NCI-H748 (cell line): ENCODE data around the gene BLACAT1.
A peak's percentile ranks its signal among the peaks of the same experiment; 100 is the strongest.

Source experiments
- DNase-seq: peaks from one replicate; lab custom pipeline; 2025; ENCODE audit not compliant: unreplicated experiment; lab: John Stamatoyannopoulos, UW

The BLACAT1 gene

DNA sequence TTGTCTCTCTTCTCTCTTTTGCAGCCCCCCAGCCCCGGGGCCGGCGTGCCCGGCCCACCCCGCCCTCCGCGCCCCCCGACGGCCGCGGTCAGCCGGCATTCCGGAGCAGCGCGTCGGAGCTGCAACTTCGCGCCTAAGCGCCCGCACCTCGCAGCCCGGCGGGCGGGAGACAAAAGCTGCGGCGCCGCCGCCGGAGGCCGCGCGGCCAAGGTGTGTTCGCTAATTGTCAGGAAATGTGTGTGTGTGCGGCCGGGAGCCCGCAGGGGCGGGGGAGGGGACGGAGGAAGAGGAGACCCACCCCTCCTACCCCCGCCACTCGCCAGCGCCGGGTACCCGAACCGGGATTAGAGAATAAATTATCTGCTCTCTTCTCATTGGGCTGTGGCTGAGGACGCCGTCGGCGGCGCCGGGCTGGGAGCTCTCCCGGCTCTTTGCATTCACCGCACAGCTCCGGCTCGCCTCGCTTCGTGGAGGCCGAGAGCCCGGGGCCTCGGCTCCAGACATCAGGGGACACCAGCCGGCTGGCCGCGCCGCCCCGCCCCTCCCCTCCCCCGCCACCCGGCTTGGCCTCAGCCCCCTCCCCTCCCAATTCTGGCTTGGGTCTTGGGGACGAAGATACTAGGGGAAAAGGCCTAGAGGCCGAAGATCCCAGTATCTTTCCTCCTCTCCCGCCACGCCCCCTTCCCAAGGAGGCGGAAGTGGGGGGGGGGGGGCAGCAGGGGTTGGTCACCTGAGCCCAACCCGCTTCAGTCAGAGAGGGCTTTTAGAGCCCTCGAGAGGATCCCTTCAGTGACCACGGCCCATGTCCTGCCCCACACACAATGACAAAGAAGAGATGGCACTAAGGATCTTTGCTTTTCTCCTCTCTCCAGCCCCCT, 1.3 kb upstream of the BLACAT1 start:
- DNase-seq: peak; percentile 89

DNA sequence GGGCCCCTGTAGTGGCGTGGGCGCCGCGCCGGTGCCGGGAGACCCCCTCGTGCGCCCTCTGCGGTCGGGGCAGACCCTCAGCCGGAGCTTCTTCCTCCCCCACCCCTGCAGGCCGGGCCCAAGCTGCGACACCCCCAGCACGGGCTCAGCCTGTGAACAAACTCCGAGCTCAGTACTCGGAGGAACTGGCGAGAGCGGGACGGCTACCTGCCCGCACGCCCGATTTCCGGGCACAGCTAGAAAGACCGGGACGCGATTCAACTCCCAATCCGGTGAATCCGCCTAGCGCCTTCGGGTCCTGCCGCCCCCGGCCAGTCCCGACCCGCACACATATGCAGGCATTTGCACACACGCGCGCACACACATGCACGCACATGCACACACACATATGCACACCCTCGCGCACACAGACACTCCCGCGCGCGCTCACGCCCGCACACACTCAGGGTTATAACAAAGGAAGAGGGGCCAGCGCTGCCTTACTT, 580 bp upstream of the BLACAT1 start:
- DNase-seq: peak; percentile 62

DNA sequence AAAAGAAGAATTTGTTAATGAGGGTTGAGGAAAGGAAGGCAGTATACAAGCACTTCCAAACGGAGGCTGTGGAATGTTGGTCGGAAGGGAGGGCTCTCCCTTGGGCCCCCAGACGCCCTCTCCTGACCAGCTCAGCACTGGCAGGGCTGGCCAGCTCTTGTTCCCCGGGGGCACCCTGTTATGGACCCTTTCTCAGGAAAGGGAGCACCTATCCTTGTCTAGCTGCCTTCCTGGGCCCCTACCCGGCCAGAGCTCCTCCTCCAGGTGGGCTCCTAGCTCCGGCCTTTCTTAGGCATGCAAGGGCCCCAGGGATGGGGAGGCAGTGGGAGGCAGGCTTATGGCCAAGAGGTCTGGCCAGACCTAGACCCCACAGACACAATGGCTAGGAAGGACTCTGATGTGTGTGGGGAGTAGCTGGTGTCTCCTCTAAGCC, 926 bp downstream of the BLACAT1 start:
- DNase-seq: no peak

DNA sequence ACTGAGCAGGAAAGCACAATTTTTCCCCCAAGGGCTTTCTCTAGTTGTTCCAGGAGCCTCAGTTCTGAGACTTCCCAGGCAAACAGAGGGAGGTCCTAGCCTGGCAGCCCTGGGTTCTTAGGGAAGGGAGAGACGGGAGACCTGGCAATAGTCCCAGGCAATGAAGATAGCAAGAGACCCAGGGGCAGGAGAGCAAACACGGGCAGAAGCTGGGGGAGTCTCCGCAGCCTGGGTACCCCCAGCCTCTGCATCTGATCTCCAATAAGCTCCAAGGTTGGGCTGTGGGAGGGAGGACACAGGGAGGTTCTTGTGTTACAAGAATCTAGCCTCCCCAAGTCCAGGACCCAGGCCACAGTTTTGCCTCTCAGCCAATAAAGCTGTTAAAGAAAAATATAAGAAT, 2.4 kb downstream of the BLACAT1 start:
- DNase-seq: no peak

DNA sequence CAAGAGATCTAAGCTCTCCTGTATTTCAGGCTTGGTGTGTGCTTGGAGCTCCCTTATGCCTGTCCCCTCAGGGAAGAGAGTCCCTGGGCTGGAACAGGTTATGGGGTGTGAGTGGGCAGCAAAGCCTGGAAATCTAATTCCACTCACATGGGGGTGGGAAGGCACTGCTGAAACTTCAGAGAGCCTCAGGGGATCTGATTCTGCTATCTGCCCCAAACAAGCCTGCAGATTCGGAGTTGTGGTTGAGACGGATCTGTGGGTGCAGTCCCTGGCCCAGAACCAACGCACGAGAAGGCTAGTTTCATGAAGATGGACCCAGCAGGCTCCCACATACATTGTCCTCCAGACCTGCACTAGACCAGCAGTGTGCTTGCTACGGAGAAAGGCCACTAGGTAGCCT, 2.9 kb downstream of the BLACAT1 start:
- DNase-seq: no peak

DNA sequence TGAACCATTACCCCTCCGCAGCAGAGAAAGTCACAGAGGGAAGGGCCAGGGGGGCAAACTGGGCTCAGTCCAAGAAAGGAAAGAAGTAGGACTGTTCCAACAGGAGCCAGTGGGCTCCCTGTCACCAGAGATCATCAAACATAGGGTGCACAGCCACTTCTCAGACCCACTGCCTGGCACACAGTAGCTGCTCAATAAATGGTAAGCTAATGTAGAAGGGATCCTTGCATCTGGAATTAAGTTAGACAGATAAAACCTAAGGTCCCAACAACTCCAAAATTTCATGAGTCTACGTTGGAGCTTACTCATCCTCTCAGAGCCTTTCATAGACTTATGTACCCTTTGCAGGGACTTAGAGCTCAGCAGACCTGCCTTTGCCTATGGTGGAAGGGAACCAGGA, 3.5 kb downstream of the BLACAT1 start:
- DNase-seq: no peak

DNA sequence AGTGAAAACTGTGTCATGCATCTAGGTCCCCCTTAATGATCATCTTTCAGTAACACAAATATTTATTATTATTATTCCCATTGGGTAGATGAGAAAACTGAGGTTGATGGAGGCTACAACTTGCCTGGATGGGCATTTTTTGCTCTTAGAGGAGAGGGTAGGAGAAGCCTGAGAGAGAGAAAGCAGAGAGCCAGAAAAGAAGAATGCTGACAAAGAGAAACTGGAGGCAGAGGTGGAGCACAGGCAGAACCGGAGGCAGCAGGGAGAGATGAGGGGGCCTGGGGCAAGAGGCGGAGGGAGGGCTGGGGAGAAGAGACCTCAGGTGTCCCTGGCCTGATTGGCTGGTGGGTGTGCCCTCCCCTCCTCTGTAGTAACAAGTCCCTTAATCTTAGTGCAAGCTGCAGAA, 4.1 kb downstream of the BLACAT1 start:
- DNase-seq: no peak

DNA sequence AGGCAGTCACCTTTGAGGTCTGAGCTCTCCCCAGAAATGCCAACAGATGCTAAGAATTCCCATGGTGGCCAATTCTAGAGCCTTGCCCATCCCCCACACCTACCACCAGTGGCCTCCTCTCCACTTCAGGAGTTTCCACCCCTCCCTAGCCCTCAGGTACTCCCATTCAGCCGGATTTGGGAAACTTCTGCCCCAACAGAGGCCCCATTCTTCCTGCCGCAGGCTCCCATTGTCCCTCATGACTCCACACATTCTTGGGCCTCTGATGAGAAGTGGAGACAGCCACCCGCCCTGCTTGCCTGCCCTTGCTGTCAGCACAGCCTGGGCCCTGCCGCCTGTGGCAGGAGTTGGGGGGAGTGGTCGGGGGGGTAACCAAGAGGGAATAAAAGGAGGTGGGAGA, 4.6 kb downstream of the BLACAT1 start:
- no peak for DNase-seq

DNA sequence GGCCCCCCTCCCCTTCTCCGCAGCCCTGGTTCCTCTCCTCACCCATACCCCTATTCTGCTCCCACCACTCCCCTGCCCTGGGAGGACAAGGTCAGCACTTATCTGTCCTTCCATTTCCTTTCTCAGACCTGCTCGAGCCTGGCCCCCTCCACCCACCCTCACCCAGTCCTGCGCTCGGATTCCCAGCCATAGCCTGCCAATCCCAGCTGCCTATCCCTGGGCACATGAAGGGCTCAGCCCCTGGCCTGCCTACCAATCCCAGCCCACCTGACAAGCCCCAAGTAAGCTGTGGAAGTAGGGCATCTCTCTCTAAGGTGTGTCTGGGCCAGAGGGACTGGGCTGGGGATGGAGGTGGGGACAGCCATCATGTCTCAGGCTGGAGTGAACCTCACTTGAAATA, 5.4 kb downstream of the BLACAT1 start:
- no peak for DNase-seq

DNA sequence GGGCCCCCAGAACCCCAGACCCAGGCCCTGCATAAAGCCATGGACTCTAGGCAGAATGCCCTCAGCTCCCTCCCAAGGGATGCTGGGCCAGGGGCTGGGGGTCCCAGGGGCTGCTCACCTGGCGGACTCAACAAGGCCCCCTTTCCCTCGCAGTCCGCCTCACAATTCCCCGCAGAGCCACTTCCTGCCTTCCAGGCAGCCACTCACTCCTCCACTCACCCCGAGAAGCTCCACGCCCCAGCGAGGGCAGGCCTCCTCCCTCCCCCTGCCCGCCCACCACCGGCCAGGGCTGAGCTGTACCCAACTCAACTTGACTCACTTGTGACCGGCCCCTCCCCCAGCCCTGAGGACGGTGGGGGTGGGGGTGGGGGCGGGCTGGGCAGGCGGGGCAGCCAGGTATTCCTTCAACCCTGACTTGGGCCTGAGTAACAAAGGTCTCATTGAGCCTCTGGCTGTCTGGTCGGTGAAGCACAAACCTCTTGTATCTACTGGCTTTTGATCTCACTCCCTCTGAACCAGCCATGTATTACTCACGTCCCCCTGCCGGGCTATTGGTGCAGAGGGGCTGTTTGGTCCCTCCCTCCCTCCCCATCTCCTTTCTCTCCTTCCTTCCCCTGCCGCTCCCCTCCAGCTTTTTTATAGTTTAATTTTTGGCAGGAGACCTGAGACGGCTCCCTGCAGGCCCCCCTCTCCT, 5.9 kb downstream of the BLACAT1 start:
- no peak for DNase-seq

DNA sequence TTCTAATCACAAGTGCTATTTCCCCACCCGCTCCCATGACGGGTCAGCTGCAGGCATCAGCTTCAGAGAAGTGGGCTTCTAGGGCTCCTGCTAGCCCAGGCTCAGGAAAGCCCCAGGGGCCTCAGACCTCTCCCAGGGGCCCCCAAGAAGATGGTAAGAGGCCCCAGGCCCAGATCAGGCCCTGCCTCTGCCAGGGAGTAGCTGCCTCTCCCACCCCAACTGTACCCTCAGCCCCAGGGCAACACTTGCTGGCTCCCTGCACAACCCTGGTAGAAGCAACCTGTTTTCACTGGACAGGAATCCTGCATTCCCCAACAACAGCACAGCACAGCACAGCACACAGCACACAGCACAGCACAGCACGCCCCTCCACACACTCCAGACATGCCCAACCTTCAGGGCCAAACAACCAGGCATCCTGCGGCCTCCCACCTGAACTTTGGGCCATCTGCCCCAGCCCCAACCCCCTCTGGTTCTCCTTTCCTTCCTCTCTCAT, 6.5 kb downstream of the BLACAT1 start:
- no peak for DNase-seq

DNA sequence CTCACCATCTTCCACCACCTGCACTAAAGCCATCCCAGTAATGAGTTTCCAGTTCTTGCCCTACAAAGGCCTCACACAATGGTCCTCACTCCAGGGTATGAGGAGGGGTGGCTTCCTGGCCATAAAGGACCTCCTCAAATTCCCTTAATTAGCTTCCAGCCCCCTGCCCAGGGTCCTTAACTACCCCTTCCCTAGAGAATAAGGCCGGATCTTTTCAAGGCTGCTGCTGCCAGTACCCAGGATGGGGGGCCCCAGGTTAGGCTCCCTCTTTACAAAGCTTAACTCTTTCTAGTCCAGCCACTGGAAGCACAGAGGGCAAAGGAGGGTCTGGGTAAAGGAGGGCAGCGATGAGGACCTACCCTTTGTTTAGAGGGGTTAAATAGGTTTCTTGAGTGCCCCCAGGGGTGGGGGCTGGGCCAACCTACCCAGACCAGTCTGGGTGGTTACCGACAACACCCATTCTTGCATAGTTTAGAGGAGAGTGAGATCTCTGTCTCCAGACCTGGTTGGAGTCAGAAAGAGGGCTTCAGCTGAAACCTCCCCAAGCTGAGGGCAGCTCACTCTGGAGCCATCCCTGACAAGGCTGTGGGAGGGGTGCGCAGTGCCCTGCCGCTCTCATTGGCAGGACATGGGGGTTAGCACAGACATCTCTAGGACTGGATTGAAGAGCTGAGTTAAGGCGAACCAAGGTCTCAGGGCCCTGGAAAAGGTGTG, 7.1 kb downstream of the BLACAT1 start:
- no peak for DNase-seq

DNA sequence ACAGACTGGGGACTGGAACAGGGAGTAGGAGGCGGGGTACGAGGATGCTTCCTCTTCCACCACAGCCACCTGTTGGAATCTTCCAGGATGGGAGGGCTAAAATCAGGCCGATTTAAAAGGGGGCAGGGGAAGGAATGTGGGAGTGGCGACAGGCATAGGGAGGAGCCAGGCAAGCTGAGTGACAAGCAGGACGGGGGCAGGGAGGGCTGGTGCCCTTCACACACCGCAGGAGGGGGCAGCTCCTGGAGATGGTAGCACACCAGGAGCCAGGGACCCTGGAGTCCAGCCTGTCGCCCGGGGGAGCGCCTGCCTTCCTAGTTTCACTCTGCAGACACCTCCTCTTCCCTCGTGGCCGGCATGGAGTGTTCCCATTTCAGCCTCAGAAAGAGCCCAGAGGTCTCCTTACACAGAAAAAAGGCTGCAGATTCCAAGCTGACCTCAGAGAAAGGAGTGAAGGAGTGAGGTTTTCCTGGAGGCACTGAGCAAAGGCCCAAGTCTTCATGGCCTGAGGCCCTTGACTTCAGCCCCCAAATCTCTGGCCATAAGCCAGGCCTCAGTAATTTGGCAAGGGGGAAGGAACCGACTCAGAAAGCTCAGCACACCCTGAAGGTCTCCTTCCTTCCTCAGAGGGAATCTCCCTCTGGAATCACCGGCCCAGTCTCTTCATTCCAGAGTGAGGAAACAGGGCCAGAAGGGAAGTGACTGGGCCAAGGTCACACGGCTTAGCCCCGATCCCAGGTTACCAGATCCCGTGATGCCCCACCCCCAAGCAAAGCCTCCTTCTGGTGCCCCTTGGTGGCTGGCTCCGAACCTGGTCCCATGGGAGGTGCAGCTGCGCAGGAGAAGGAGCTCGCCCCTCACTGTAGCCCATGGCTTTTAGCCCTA, 8.1 kb downstream of the BLACAT1 start:
- no peak for DNase-seq

DNA sequence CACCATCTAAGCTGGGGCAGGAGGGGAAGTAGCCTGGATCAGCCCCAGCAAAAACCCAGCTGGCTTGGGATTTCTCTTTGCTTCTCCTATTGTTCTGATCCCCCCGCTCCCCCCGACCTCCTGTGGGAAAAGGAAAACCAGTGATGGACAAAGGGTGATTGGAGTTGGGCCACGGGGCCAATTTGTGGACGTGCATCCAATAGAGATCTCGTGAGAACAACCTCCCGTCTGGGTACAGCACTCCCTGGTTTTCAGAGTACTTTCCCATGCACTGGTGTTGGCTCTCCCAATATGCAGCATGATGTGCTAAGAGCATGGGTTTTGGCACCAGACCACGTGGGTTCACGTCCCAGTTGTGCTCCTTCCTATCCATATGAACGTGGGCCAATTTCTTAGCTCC, 9.0 kb downstream of the BLACAT1 start:
- DNase-seq: no peak

DNA sequence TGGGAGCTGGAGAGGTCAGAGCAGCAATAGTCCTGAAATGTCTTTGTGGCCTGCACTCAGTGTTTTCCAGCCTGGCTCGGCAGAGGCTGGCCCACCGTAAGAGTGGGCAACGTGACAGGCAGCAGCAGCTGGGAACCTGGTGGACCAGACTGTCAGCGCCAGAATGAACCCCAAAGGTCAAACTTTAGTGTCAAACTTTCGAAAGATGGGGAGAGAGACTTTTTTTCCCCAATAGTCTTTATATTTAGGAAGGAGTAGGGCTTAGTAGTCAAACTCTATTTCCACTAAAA, 10.3 kb downstream of the BLACAT1 start:
- no peak for DNase-seq

DNA sequence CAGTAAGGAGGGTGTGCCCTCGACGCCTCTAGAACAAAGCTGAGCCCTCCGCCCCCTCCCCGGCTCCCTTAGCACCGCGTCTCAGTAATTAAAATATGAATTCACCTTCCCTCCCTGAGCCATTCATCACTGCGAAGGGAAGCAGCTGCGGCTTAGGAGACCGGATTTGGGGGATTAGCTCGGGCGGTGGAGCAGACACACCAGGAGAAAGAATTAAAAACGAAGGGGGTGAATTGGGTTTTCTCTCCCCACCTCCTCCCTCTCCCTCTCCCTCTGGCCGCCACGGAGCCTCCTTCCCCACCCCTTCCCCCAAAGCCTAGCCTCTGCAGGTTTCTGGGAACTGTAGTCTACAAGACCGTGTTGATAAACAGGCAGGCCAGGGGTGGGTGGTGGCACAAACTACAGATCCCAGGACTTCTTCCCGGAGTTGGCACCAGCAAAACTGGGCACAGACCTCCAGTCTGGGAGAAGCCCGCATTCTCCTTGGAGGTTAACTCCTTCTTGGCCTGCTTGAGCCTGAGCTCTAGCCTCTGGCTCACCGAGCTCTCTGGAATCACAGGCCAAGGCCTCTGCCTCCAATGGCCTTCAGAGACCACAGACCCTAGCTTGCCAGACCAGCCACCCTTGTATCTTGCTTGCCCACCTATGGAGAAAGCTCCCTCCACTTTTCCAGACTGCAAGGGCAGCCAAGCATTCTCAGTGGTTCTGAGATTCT, 10.8 kb downstream of the BLACAT1 start:
- DNase-seq: peak; percentile 71

DNA sequence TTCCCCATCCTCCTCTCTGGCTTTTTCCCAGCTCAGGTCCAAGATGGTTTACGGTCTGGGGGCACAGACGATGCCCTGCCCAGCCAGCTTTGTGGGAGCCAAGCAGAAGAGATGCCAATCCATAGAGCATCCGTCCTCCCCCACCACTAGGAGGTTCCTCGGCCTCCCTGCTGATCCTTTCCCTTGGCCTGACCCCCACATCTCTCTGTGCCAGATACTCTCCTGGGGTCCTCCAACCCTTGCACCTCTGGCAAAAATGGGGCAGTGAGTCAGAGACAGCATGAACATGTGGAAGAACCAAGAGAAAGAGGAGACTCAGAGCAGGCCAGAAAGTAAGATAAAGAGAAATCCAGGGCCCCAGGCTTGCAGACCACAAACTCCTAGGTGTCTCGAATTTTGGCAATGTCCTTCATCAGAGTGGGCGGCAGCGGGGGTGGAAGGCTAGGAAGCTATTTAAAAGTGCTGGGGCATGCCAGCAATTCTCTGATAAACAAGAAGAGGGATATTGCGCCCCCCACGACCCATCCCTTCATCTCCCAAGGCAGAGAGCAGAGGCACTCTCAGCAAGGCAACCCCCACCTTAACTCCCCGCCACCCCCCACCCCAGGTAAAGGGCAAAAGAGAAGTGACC, 11.4 kb downstream of the BLACAT1 start:
- DNase-seq: no peak

DNA sequence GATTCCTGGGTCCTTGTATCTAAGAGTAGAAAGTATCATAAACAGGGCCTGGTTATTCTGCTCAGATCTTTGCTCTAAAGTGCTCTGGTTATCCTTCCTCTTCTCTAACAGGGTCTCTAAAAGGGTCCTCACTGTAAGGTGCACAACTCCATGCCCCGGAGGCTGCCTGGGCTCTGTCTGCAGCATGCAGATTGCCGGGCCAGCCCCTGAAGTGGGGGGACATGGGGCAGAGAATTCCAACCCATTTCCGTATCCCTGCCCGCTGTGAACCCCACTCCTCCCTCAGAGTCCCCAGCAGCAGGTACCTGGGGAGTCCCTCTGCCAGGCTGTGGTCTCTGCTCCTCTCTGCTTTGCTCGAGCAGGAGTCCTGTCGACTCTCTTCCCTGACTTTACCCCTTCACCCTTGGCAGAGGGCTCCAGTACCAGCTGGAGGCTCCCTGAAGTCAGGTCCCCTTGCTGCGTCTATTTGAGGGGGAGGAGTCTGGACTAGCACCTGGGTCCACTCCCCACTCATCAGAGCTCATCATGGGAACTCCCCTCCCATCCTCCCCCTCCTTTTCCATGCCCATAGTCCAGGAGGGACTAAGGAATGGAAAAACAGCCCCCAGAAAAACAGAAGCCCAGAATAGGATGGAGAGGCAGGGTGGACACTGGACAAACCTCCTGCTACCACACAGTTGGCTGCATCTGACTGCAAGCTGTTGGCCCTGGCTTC, 12.1 kb downstream of the BLACAT1 start:
- DNase-seq: no peak
